HG02759 (cell line): ENCODE data around the gene ZMYND19.
A peak's percentile ranks its signal among the peaks of the same experiment; 100 is the strongest.
"Not testable (repeated sequence)": the region's sequence is repeated elsewhere in the genome, so short reads cannot be mapped to it uniquely, and the experiment has no call there.

Experiments
- ATAC-seq: cut with Tn5 transposase; IDR thresholded peaks from one replicate; pipeline ENCODE4 v1.9.1; 2021; ENCODE audit warnings: mild to moderate bottlenecking, moderate library complexity; ENCODE audit not compliant: unreplicated experiment

ZMYND19 gene

GRCh38 chr9:137614631-137615386 is 24.5 kb upstream of the ZMYND19 start:
- no peak for ATAC-seq

GRCh38 chr9:137613738-137614523 is 23.6 kb upstream of the ZMYND19 start:
- ATAC-seq = no peak

GRCh38 chr9:137613259-137613658 is 22.9 kb upstream of the ZMYND19 start:
- ATAC-seq = no peak

GRCh38 chr9:137612741-137613142 is 22.4 kb upstream of the ZMYND19 start:
- ATAC-seq = no peak

GRCh38 chr9:137611623-137612609 is 21.6 kb upstream of the ZMYND19 start:
- no peak for ATAC-seq

- no peak for ATAC-seq
Measured at GRCh38 chr9:137610944-137611343, 20.6 kb upstream of the ZMYND19 start.

- no peak for ATAC-seq
Measured at GRCh38 chr9:137607141-137607857, 17.0 kb upstream of the ZMYND19 start.

- no peak for ATAC-seq
Measured at GRCh38 chr9:137606734-137607138, 16.4 kb upstream of the ZMYND19 start.

GRCh38 chr9:137606005-137606621 is 15.8 kb upstream of the ZMYND19 start:
- peak; percentile 16 for ATAC-seq

GRCh38 chr9:137605121-137606004 is 15.1 kb upstream of the ZMYND19 start, which contains the start of gene ARRDC1:
TSS of gene ARRDC1 (plus strand) at chr9:137605686. CDS start at chr9:137605718, 32 bp downstream.
- peak; percentile 81 for ATAC-seq

- ATAC-seq = no peak
Measured at GRCh38 chr9:137604345-137605086, 14.2 kb upstream of the ZMYND19 start.

GRCh38 chr9:137603879-137604278 is 13.6 kb upstream of the ZMYND19 start:
- no peak for ATAC-seq

- no peak for ATAC-seq
Measured at GRCh38 chr9:137602661-137603060, 12.3 kb upstream of the ZMYND19 start.

- ATAC-seq = no peak
Measured at GRCh38 chr9:137598943-137599342, 8.6 kb upstream of the ZMYND19 start.

GRCh38 chr9:137596577-137596976 is 6.3 kb upstream of the ZMYND19 start:
- not testable (repeated sequence) for ATAC-seq

- ATAC-seq = no peak
Measured at GRCh38 chr9:137593176-137593575, 2.9 kb upstream of the ZMYND19 start.

- ATAC-seq = no peak
Measured at GRCh38 chr9:137592767-137593166, 2.5 kb upstream of the ZMYND19 start.

- no peak for ATAC-seq
Measured at GRCh38 chr9:137590123-137590468, 216 bp downstream of the ZMYND19 start.
